Smooth muscle cell of the brain vasculature (primary cell): ENCODE measurements around the gene TMEM209.

Experiments
- DNase-seq: peaks from one replicate; pipeline ENCODE4 v3.0.0-alpha.2; 2012; ENCODE audit warnings: low read depth, low spot score

The TMEM209 gene

GRCh38 chr7:130143986-130144311, 61.3 kb downstream of the TMEM209 start:
- no peak for DNase-seq

GRCh38 chr7:130143334-130143732, 61.9 kb downstream of the TMEM209 start:
- DNase-seq, result no peak

GRCh38 chr7:130142654-130143333, 62.4 kb downstream of the TMEM209 start:
- DNase-seq, result no peak

GRCh38 chr7:130141884-130142653, 63.1 kb downstream of the TMEM209 start:
- DNase-seq, result no peak

GRCh38 chr7:130141161-130141883, 63.9 kb downstream of the TMEM209 start:
- DNase-seq, result peak; percentile 44

- DNase-seq, result no peak
Measured at GRCh38 chr7:130140551-130141160, 64.5 kb downstream of the TMEM209 start.

- DNase-seq, result no peak
Measured at GRCh38 chr7:130139193-130139960, 65.8 kb downstream of the TMEM209 start.

- no peak for DNase-seq
Measured at GRCh38 chr7:130137207-130137606, 68.0 kb downstream of the TMEM209 start.

GRCh38 chr7:130136579-130137167, 68.5 kb downstream of the TMEM209 start:
- no peak for DNase-seq

GRCh38 chr7:130135208-130136205, 69.7 kb downstream of the TMEM209 start:
- DNase-seq, result no peak

- no peak for DNase-seq
Measured at GRCh38 chr7:130134726-130135125, 70.5 kb downstream of the TMEM209 start.

- no peak for DNase-seq
Measured at GRCh38 chr7:130134106-130134636, 71.0 kb downstream of the TMEM209 start.

- no peak for DNase-seq
Measured at GRCh38 chr7:130133029-130133782, 72.0 kb downstream of the TMEM209 start.

GRCh38 chr7:130131964-130132875, 73.0 kb downstream of the TMEM209 start:
- no peak for DNase-seq

- no peak for DNase-seq
Measured at GRCh38 chr7:130131191-130131834, 73.9 kb downstream of the TMEM209 start.

- DNase-seq, result no peak
Measured at GRCh38 chr7:130129011-130129411, 76.2 kb downstream of the TMEM209 start.

- DNase-seq, result no peak
Measured at GRCh38 chr7:130127821-130128317, 77.3 kb downstream of the TMEM209 start.
